KMS-11 (cell line): ENCODE results near the gene GRIN3A.

Source experiments
- H2AFZ ChIP-seq: fragments of 200-600 bp; sonication (generic); 2 replicates; pipeline ENCODE4 v1.6.1; 2016; ENCODE audit warnings: antibody characterized with exemption, mixed run types, low read depth
- H3K27ac ChIP-seq: fragments of 200-600 bp; sonication (generic); 2 replicates; pipeline ENCODE4 v1.6.1; 2016; ENCODE audit warnings: mild to moderate bottlenecking, mixed run types
- H3K27me3 ChIP-seq: fragments of 200-600 bp; sonication (generic); 2 replicates; pipeline ENCODE4 v1.6.1; 2017; ENCODE audit warnings: mild to moderate bottlenecking, low read depth, mixed run types, moderate library complexity; ENCODE audit not compliant: insufficient read depth
- H3K36me3 ChIP-seq: fragments of 200-600 bp; sonication (generic); 2 replicates; pipeline ENCODE4 v1.6.1; 2017; ENCODE audit warnings: mild to moderate bottlenecking, mixed run types; ENCODE audit not compliant: insufficient read depth
- H3K4me1 ChIP-seq: fragments of 200-600 bp; sonication (generic); 2 replicates; pipeline ENCODE4 v1.6.1; 2016; ENCODE audit warnings: mild to moderate bottlenecking, low read depth, mixed run types; ENCODE audit not compliant: poor library complexity, severe bottlenecking
- H3K4me2 ChIP-seq: fragments of 200-600 bp; sonication (generic); 2 replicates; pipeline ENCODE4 v1.7.0; 2016; ENCODE audit warnings: mild to moderate bottlenecking, mixed run types
- H3K4me3 ChIP-seq: fragments of 200-600 bp; sonication (generic); IDR thresholded peaks from 2 replicates; pipeline ENCODE4 v1.6.1; 2017; ENCODE audit warnings: low read depth, low read length, mixed read lengths; ENCODE audit not compliant: insufficient read depth
- H3K79me2 ChIP-seq: fragments of 200-600 bp; sonication (generic); 2 replicates; pipeline ENCODE4 v1.6.1; 2016; ENCODE audit warnings: low read depth, mixed run types; ENCODE audit not compliant: insufficient read depth
- H3K9ac ChIP-seq: fragments of 200-600 bp; sonication (generic); 2 replicates; pipeline ENCODE4 v1.6.1; 2016; ENCODE audit warnings: mild to moderate bottlenecking, mixed run types
- H4K20me1 ChIP-seq: fragments of 200-600 bp; sonication (generic); 2 replicates; pipeline ENCODE4 v1.6.1; 2016; ENCODE audit warnings: mild to moderate bottlenecking, mixed run types; ENCODE audit not compliant: insufficient read depth
- CTCF ChIP-seq: fragments of 200-600 bp; sonication (generic); conservative IDR thresholded peaks from 2 replicates; pipeline ENCODE4 v1.6.1; 2017; ENCODE audit warnings: low read depth, mild to moderate bottlenecking, antibody characterized with exemption, low read length, moderate library complexity, mixed read lengths

The GRIN3A gene

DNA sequence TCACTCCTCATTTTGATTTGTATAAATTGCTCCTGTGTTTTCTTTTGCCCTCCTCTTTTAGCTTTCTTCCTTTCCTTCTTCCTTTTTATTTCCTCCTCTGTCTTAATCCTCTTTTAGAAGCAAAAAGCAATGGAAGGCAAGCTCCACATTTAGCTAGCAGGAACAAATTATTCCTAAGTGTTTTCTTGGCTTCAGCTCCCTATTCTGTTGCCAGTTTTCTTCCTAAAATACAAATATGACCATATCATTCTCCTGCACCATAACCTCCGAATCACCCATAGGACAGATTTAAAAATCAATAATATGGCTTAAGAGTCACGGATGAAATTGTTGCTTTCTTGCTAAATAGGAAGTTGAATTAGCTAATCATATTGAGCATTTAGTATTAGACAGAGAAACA lies 49.4 kb downstream of the GRIN3A start:
- no peaks in the 10 kb centered on the region for H3K27me3 ChIP-seq
- H3K4me1 ChIP-seq: no peaks in the 10 kb centered on the region
- H4K20me1 ChIP-seq: no peaks in the 10 kb centered on the region
- no peak overlapping the region for H3K4me2 ChIP-seq
- H2AFZ ChIP-seq: no peak overlapping the region
- TF ChIP-seq CTCF: no peak
- H3K36me3 ChIP-seq: no peaks in the 10 kb centered on the region
- no peak overlapping the region for H3K9ac ChIP-seq
- no peak overlapping the region for H3K4me3 ChIP-seq
- no peaks in the 10 kb centered on the region for H3K79me2 ChIP-seq
- no peak overlapping the region for H3K27ac ChIP-seq

- no peak for TF ChIP-seq CTCF
- Histone ChIP-seq H2AFZ (no peak overlapping the region), H3K4me2 (no peak overlapping the region)
Observed at GRCh38 chr9:101684665-101685064, 53.8 kb downstream of the GRIN3A start.

GRCh38 chr9:101683236-101683635 lies 55.2 kb downstream of the GRIN3A start:
- no peak overlapping the region for H3K4me2 ChIP-seq
- no peaks in the 10 kb centered on the region for H3K27me3 ChIP-seq
- H3K79me2 ChIP-seq: no peaks in the 10 kb centered on the region
- no peak overlapping the region for H3K9ac ChIP-seq
- no peak overlapping the region for H3K4me3 ChIP-seq
- no peak overlapping the region for H3K27ac ChIP-seq
- H2AFZ ChIP-seq: no peak overlapping the region
- H4K20me1 ChIP-seq: no peaks in the 10 kb centered on the region
- no peaks in the 10 kb centered on the region for H3K36me3 ChIP-seq
- no peaks in the 10 kb centered on the region for H3K4me1 ChIP-seq
- TF ChIP-seq CTCF: no peak

More at GRCh38 chr9:101684665-101685064, 53.8 kb downstream of the GRIN3A start:
- H3K9ac ChIP-seq: no peak overlapping the region
- no peaks in the 10 kb centered on the region for H3K4me1 ChIP-seq
- H4K20me1 ChIP-seq: no peaks in the 10 kb centered on the region
- H3K79me2 ChIP-seq: no peaks in the 10 kb centered on the region
- H3K36me3 ChIP-seq: no peaks in the 10 kb centered on the region
- no peak overlapping the region for H3K27ac ChIP-seq
- no peak overlapping the region for H3K4me3 ChIP-seq
- no peaks in the 10 kb centered on the region for H3K27me3 ChIP-seq

- Histone ChIP-seq H3K4me1 (no peaks in the 10 kb centered on the region), H3K36me3 (no peaks in the 10 kb centered on the region), H3K4me2 (no peak overlapping the region), H3K9ac (no peak overlapping the region), H4K20me1 (no peaks in the 10 kb centered on the region), H2AFZ (no peak overlapping the region), H3K79me2 (no peaks in the 10 kb centered on the region), H3K27ac (no peak overlapping the region), H3K27me3 (no peaks in the 10 kb centered on the region), H3K4me3 (no peak overlapping the region)
- TF ChIP-seq CTCF: no peak
Observed at GRCh38 chr9:101677861-101678260, 60.6 kb downstream of the GRIN3A start.
